Mesenchymal stem cell (in vitro differentiated cells and primary cell): ENCODE measurements around the gene PIANP.

Source experiments
- DNase-seq: peaks from one replicate; pipeline ENCODE4 v3.0.0-alpha.2; 2013
- H2AFZ ChIP-seq: one replicate; pipeline ENCODE4 v1.6.1; 2013; ENCODE audit warnings: low read depth, mild to moderate bottlenecking, control low read depth, inconsistent platforms, low read length, moderate library complexity
- H2AK5ac ChIP-seq: 2 replicates; pipeline ENCODE4 v1.6.1; 2013; ENCODE audit warnings: low read length, moderate library complexity, mild to moderate bottlenecking, inconsistent platforms; ENCODE audit not compliant: severe bottlenecking
- H2BK120ac ChIP-seq: one replicate; pipeline ENCODE4 v1.6.1; 2013; ENCODE audit warnings: low read depth, mild to moderate bottlenecking, inconsistent platforms, low read length, moderate library complexity
- H2BK12ac ChIP-seq, 2 experiments: one replicate each; pipeline ENCODE4 v1.6.1; 2013; ENCODE audit warnings: inconsistent platforms in 2 of 2, low read length in 2 of 2, mild to moderate bottlenecking in 2 of 2, moderate library complexity in 2 of 2, control low read depth in 1 of 2
- H2BK15ac ChIP-seq: one replicate; pipeline ENCODE4 v1.6.1; 2013; ENCODE audit warnings: mild to moderate bottlenecking, low read depth, inconsistent platforms; ENCODE audit not compliant: poor library complexity, severe bottlenecking
- H2BK5ac ChIP-seq: 2 replicates; pipeline ENCODE4 v1.6.1; 2013; ENCODE audit warnings: low read depth, mild to moderate bottlenecking, low read length, control low read depth, inconsistent platforms; ENCODE audit not compliant: poor library complexity, severe bottlenecking
- H3K14ac ChIP-seq, 2 experiments: one replicate each; pipeline ENCODE4 v1.6.1; 2013; ENCODE audit warnings: inconsistent platforms in 2 of 2, low read length in 2 of 2, control low read depth in 1 of 2, mild to moderate bottlenecking in 1 of 2, moderate library complexity in 1 of 2
- H3K18ac ChIP-seq, 2 experiments: one replicate each; pipeline ENCODE4 v1.6.1; 2013; ENCODE audit warnings: inconsistent platforms in 2 of 2, low read length in 2 of 2, control low read depth in 1 of 2, low read depth in 1 of 2, mild to moderate bottlenecking in 1 of 2
- H3K23ac ChIP-seq, 2 experiments: one replicate each; pipeline ENCODE4 v1.6.1; 2013; ENCODE audit warnings: inconsistent platforms in 2 of 2, low read length in 2 of 2, mild to moderate bottlenecking in 2 of 2, moderate library complexity in 2 of 2, control low read depth in 1 of 2
- H3K27ac ChIP-seq: 2 replicates; pipeline ENCODE4 v1.5.1; 2013; ENCODE audit warnings: mild to moderate bottlenecking, moderate library complexity, low read length, control low read depth, inconsistent platforms; ENCODE audit not compliant: poor library complexity, severe bottlenecking
- H3K27me3 ChIP-seq, 2 experiments: 2 replicates each; pipeline versions ENCODE4 v1.6.1 to v1.7.0; 2013; ENCODE audit warnings: low read length in 2 of 2, mild to moderate bottlenecking in 2 of 2, moderate library complexity in 2 of 2, control low read depth in 1 of 2, inconsistent platforms in 1 of 2; ENCODE audit not compliant: control insufficient read depth in 1 of 2, insufficient read depth in 1 of 2
- H3K36me3 ChIP-seq, 2 experiments: 2 replicates each; pipeline versions ENCODE4 v1.6.1 to v1.7.0; 2013; ENCODE audit warnings: low read length in 2 of 2, control low read depth in 1 of 2, inconsistent platforms in 1 of 2, low read depth in 1 of 2, mild to moderate bottlenecking in 1 of 2; ENCODE audit not compliant: insufficient read depth in 2 of 2, control insufficient read depth in 1 of 2
- H3K4ac ChIP-seq, 2 experiments: one replicate each; pipeline ENCODE4 v1.6.1; 2013; ENCODE audit warnings: inconsistent platforms in 2 of 2, low read length in 2 of 2, mild to moderate bottlenecking in 2 of 2, moderate library complexity in 2 of 2, control low read depth in 1 of 2, low read depth in 1 of 2
- H3K4me1 ChIP-seq: 2 replicates; pipeline ENCODE4 v1.6.1; 2013; ENCODE audit warnings: low read depth, low read length, control low read depth; ENCODE audit not compliant: control insufficient read depth, insufficient read depth
- H3K4me2 ChIP-seq: 2 replicates; pipeline ENCODE4 v1.6.1; 2013; ENCODE audit warnings: low read length, mild to moderate bottlenecking, inconsistent platforms; ENCODE audit not compliant: poor library complexity, severe bottlenecking
- H3K4me3 ChIP-seq, 2 experiments: 2 replicates each; pipeline versions ENCODE4 v1.5.1 to v1.7.0; 2013; ENCODE audit warnings: low read length in 2 of 2, mild to moderate bottlenecking in 2 of 2, control low read depth in 1 of 2, low read depth in 1 of 2; ENCODE audit not compliant: insufficient read depth in 1 of 2
- H3K79me1 ChIP-seq: replicated peaks from 2 replicates; pipeline ENCODE4 v1.6.1; 2013; ENCODE audit warnings: mild to moderate bottlenecking, control low read depth, low read length, inconsistent platforms; ENCODE audit not compliant: poor library complexity, severe bottlenecking
- H3K9ac ChIP-seq: 2 replicates; pipeline ENCODE4 v1.7.0; 2013; ENCODE audit warnings: mild to moderate bottlenecking, low read length, moderate library complexity
- H3K9me3 ChIP-seq: 2 replicates; pipeline ENCODE4 v1.7.0; 2013; ENCODE audit warnings: mild to moderate bottlenecking, low read length; ENCODE audit not compliant: control insufficient read depth
- H4K8ac ChIP-seq: one replicate; pipeline ENCODE4 v1.6.1; 2013; ENCODE audit warnings: inconsistent platforms, mild to moderate bottlenecking, low read length, moderate library complexity
- H4K91ac ChIP-seq: one replicate; pipeline ENCODE4 v1.6.1; 2013; ENCODE audit warnings: mild to moderate bottlenecking, low read length, inconsistent platforms
- WGBS: methylation state at CpG from one replicate; pipeline ENCODE4 v1.1.7; 2013; ENCODE audit warnings: mixed read lengths; 5-methylcytosine and 5-hydroxymethylcytosine counted together

PIANP gene

DNA sequence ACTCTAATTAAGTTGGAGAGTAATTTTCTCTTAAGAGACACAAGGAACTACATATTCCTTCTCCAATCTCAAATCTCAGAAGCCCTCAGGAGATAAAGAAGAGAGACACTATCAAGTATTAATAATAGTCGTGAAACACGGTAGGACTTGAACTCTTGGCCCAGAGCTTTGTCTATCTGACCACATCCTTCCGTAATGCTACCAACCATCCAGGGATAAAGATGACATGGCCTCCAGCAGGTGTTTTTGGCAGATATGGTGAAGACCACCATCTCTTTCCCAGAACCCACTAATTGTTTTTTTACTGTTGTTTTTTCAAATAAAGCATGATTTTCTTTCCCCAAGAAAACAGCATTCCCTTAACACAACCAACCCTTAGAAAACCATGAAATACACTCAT, 14.8 kb downstream of the PIANP start:
- H2AFZ ChIP-seq, result no peak overlapping the region
- no peak overlapping the region for H3K4ac ChIP-seq
- no peak for DNase-seq
- H2BK12ac ChIP-seq, result no peak overlapping the region
- no peak overlapping the region for H3K27ac ChIP-seq
- no peak overlapping the region for H2AK5ac ChIP-seq
- peaks cover 6% of the 10 kb centered on the region for H3K79me1 ChIP-seq
- H4K8ac ChIP-seq, result no peak overlapping the region
- peaks cover 12 to 25% of the 10 kb centered on the region in 2 experiments for H3K36me3 ChIP-seq
- no peak overlapping the region for H3K23ac ChIP-seq
- no peak overlapping the region for H4K91ac ChIP-seq
- H3K14ac ChIP-seq, result no peak overlapping the region
- H3K4me2 ChIP-seq, result no peak overlapping the region
- H3K9ac ChIP-seq, result peak overlapping the region; percentile 24
- H3K4me1 ChIP-seq, result peaks cover 7% of the 10 kb centered on the region
- no peak overlapping the region for H3K18ac ChIP-seq
- no peak overlapping the region for H2BK120ac ChIP-seq
- 93% methylated on average over 3 of the region's 3 CpGs for WGBS
- H3K27me3 ChIP-seq, result no peaks in the 10 kb centered on the region
- no peaks in the 10 kb centered on the region for H3K9me3 ChIP-seq
- H2BK15ac ChIP-seq, result no peak overlapping the region
- H3K4me3 ChIP-seq, result no peak overlapping the region
- H2BK5ac ChIP-seq, result no peak overlapping the region

GRCh38 chr12:6684609-6685008, 16.0 kb downstream of the PIANP start:
- no peak overlapping the region for H2BK120ac ChIP-seq

DNA sequence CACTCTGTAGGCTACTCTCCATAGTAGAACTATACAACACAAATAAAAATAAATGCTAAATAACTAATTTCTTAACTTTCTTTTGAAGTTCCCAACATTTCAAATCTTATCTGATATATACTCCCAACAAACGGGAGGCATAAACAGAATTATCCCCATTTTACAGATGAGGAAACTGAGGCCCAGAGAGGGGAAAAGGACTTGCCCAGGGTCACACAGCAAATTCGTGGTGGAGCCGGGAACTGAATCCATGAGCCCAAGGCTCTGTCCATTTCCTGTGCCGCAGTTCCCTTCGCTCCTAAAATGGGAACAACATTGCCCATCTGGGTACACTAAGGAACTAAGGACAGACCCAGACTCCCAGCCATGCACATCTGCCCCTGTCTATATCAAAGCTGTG, 23.7 kb downstream of the PIANP start:
- no peaks in the 10 kb centered on the region for H3K9me3 ChIP-seq
- H3K18ac ChIP-seq, result no peak overlapping the region
- H3K4me3 ChIP-seq, result no peak overlapping the region
- H3K4me1 ChIP-seq, result no peaks in the 10 kb centered on the region
- no peak overlapping the region for H4K91ac ChIP-seq
- no peak overlapping the region for H3K27ac ChIP-seq
- no peak overlapping the region for H2BK5ac ChIP-seq
- no peak overlapping the region for H3K4me2 ChIP-seq
- no peak overlapping the region for H3K4ac ChIP-seq
- 97% methylated on average over 5 of the region's 5 CpGs for WGBS
- H3K79me1 ChIP-seq, result peaks cover 54% of the 10 kb centered on the region
- H3K27me3 ChIP-seq, result no peaks in the 10 kb centered on the region
- no peak overlapping the region for H2BK12ac ChIP-seq
- peaks cover 51 to 90% of the 10 kb centered on the region in 2 experiments for H3K36me3 ChIP-seq
- H3K23ac ChIP-seq, result no peak overlapping the region
- no peak overlapping the region for H2BK120ac ChIP-seq
- no peak overlapping the region for H3K14ac ChIP-seq
- no peak for DNase-seq
- no peak overlapping the region for H3K9ac ChIP-seq
- no peak overlapping the region for H2AFZ ChIP-seq
- H2AK5ac ChIP-seq, result no peak overlapping the region
- H2BK15ac ChIP-seq, result no peak overlapping the region
- no peak overlapping the region for H4K8ac ChIP-seq

More at GRCh38 chr12:6684609-6685008, 16.0 kb downstream of the PIANP start:
- Histone ChIP-seq H3K4me1 (peaks cover 2% of the 10 kb centered on the region), H3K14ac (no peak overlapping the region), H2BK12ac (no peak overlapping the region), H3K79me1 (peaks cover 7% of the 10 kb centered on the region), H3K4ac (no peak overlapping the region), H2BK5ac (no peak overlapping the region), H3K27ac (no peak overlapping the region), H3K27me3 (no peaks in the 10 kb centered on the region), H3K9ac (no peak overlapping the region), H2BK15ac (no peak overlapping the region), H3K9me3 (no peaks in the 10 kb centered on the region), H3K36me3 (peaks cover 22 to 32% of the 10 kb centered on the region in 2 experiments), H2AFZ (no peak overlapping the region), H4K91ac (no peak overlapping the region), H2AK5ac (no peak overlapping the region), H3K23ac (no peak overlapping the region), H3K4me3 (no peak overlapping the region), H3K18ac (no peak overlapping the region), H3K4me2 (no peak overlapping the region), H4K8ac (no peak overlapping the region)
- DNase-seq, result peak; percentile 41
- 67% methylated on average over 6 of the region's 6 CpGs for WGBS

- no peak overlapping the region for H2BK12ac ChIP-seq
- 95% methylated on average over 18 of the region's 18 CpGs for WGBS
- no peak overlapping the region for H3K23ac ChIP-seq
- no peak overlapping the region for H3K27ac ChIP-seq
- no peaks in the 10 kb centered on the region for H3K9me3 ChIP-seq
- H3K4me1 ChIP-seq, result no peaks in the 10 kb centered on the region
- H2BK5ac ChIP-seq, result no peak overlapping the region
- H4K91ac ChIP-seq, result no peak overlapping the region
- H2BK120ac ChIP-seq, result no peak overlapping the region
- no peak overlapping the region for H3K18ac ChIP-seq
- H3K4me2 ChIP-seq, result no peak overlapping the region
- DNase-seq, result no peak
- H3K36me3 ChIP-seq, result peaks cover 65 to 97% of the 10 kb centered on the region in 2 experiments
- no peak overlapping the region for H3K4ac ChIP-seq
- H3K4me3 ChIP-seq, result no peak overlapping the region
- H2AK5ac ChIP-seq, result no peak overlapping the region
- no peak overlapping the region for H3K14ac ChIP-seq
- peaks cover 44% of the 10 kb centered on the region for H3K79me1 ChIP-seq
- no peaks in the 10 kb centered on the region for H3K27me3 ChIP-seq
- no peak overlapping the region for H2AFZ ChIP-seq
- H2BK15ac ChIP-seq, result no peak overlapping the region
- H4K8ac ChIP-seq, result no peak overlapping the region
- no peak overlapping the region for H3K9ac ChIP-seq
Observed at GRCh38 chr12:6672143-6672542, 28.5 kb downstream of the PIANP start.
